HK-2 (cell line): ENCODE measurements around the gene CHPF2.
A peak's percentile ranks its signal among the peaks of the same experiment; 100 is the strongest.

Source experiments
- DNase-seq: peaks from one replicate; pipeline ENCODE4 v3.0.0-alpha.2; 2018; ENCODE audit not compliant: unreplicated experiment

The CHPF2 gene

GRCh38 chr7:151265351-151265931 lies 33.2 kb downstream of the CHPF2 start:
- DNase-seq, result no peak

DNA sequence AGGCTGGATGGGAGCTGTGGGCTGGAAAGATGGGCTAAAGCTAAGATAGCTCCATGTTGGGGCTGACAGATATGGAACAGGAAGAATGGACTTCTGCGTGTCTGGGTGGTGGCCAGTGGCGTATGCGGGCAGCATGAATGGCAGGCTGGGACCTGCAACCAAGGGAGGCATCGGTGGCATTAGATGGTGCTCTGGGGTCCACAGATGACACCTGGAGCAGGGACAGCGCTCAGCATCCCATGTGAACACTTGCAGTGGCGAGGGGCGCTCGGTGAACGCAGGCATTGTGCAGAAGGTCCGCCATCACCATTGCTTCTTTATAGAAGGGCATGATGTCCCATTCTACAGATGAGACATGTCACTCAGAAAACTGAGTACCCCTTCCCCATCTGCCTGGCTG lies 37.2 kb downstream of the CHPF2 start:
- no peak for DNase-seq

DNA sequence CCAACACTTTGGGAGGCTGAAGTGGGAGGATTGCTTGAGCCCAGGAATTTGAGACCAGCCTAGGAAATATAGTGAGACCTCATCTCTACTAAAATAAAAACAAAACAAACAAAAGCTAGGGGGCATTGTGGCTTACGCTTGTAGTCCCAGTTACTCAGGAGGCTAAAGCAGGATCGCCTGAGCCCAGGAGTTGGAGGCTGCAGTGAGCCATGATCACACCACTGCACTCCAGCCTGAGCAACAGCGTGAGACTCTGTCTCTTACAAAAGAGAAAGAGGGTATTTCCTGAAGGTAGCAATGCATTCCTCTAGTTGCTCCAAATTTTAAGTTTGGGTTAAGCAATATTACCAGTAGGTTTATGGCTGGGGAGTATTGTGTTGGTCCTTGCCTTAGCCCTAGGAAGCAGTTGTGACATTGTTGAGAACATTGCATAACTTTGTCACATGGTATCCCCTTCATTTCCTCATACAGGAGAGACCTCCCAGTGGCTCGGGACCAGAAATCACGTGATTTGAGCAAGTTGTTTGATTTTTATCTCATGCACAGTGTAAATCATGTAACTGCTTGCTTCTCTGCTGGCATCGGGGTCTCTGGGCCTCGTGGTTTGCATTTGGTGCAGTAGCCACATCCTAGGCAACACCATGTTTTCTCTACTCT lies 39.5 kb downstream of the CHPF2 start:
- no peak for DNase-seq

GRCh38 chr7:151272405-151272804 lies 40.1 kb downstream of the CHPF2 start:
- no peak for DNase-seq

DNA sequence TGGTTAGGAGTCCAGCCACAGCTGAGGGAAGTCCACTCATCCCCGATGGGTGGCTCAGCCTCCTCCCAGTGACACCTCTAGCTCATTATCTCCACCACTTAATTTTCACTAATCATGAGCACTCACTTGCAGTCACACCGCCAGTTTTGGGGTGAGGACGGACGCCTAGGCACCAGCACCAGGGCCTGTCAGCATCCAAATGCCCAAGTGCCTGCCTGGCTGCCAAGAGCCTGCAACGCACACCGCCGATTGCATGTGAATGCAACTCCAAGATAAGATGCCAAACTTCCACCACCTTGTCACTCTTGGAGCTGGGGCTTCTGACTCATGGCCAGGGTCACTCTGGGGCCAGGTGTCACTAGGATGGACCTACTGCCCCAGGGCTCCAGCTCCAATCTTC lies 40.6 kb downstream of the CHPF2 start:
- no peak for DNase-seq

DNA sequence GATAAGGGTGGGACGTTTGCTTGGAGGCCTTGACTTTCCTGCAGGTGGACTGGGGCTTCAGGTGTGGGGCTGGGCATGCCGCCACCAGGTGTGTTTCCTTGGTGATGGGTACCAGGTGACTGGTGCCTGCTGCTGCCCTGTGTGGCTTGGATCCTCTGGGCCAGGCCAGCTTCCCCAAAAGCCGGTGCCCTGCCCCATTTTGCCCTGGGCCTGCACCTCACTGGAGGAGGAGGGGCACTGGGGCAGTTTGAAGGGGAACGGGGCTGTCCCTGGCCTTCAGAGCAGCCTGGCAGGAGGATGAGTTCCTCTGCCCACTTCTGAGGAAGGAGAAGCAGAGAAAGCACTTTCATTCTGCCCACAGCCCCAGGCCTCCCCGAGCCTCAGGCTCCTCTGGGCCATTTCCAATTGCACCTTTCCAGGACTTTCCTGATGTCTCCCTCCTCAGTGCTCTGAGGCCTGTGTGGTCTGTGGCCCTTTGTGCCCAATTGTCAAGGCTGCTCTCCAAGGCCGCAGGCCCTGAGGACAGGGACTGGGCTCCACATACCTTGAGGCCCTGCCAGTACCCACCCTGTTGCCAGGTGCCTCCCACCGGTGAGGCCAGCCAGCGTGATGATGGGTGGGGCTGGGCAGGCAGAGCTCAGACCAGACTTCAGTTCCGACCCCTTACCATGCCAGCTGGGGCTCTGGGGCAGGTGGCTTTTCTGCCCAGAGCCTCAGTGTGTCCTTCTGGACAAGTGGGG lies 41.5 kb downstream of the CHPF2 start:
- DNase-seq, result no peak

GRCh38 chr7:151274396-151274795 lies 42.1 kb downstream of the CHPF2 start:
- no peak for DNase-seq

- no peak for DNase-seq
Measured at GRCh38 chr7:151274936-151275812, 42.9 kb downstream of the CHPF2 start.

DNA sequence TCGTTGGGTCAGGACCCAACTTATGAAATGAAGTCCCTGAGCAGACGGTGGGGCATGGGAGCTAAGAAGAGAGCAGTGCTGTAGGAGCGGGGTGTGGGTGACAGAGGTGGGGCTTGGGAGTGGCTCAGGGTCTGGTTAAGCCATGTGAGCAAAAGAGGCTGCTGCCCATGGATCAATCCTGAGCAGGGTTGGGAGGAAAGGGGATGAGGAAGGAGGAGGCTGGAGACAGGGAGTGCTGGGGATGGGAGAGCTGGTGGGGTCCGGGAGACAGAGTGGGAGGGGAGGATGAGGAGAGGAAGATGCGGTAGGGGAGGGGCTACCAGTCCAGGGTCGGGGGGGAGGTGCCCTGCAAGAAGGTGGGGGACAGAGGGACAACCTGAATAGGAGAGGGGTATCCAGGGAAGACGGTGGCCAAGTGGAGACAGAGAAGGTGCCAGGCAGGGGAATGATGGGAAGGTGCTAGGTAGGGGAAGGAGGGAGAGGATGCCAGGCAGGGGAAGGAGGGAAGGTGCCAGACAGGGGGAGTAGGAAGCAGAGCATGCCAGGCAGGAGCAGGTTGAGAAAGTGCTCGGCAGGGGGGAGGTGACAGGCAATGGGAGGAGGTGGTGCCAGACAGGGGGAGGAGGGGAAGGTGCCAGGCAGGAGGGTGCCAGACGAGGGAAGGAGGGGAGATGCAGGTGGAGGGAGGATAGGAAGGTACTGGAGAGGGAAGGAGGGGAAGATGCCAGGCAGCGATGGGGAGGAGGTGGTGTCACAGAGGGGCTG lies 43.7 kb downstream of the CHPF2 start:
- no peak for DNase-seq

DNA sequence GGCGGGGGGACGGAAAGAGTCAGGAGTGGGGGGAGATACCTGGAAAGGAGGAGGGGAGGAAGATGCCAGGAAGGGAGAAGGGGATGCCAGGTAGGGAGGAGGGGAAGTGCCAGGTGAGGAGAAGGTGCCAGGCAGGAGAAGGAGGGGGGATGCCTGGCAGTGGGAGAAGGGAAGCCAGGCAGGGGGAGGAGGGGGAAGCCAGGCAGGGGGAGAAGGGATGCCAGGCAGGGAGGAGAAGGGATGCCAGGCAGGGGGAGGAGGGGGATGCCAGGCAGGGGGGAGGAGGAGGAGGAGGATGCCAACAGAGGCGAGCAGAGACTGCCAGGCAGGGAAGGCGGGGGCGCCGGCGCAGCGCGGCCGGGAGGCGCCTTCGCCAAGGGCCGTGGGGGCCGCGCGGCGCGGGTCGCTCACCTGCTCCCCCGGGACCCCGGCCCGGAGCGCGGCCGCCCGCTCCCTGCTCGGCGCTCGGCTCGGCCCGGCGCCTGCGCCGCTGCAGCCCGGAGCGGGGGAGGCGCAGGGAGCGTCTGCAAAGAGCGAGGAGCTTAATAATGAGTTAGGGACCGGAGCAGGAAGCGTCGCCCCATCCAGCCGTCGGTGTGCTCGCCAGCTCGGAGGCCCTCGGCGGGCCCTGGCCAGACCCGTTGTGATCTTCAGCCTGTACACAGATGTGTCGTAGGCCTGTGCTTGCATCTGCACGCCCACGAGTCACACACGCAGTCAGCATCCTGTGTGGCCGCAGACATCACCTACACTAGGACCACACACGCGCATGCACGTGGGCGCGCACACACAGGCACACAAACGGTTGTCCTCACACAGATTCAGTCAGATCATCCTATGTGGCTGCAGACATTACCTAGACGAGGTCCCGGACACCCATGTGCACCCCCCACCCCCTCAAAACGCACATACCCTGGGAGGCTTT lies 44.6 kb downstream of the CHPF2 start:
- DNase-seq, result peak; percentile 39

DNA sequence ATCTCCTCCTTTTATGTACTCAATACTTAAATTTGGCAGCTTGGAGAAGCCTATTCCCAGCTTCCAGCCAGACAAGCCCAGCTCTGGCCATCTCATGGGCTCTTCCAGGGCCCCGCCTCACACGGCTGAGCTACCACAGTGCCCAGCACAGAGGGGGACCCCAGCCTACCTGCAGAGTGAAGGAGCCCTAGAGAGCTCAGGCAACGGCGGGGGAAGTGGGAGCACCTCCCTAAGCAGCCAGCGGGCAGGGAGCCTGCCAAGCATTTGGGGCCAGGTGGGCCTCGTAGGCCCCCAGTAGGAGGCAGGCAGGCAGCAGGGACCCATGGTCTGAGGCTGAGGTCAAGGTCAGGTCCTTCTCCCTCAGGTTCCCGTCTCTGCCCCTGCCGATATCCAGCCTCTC lies 45.3 kb downstream of the CHPF2 start:
- DNase-seq, result no peak

- no peak for DNase-seq
Measured at GRCh38 chr7:151278949-151279348, 46.7 kb downstream of the CHPF2 start.

DNA sequence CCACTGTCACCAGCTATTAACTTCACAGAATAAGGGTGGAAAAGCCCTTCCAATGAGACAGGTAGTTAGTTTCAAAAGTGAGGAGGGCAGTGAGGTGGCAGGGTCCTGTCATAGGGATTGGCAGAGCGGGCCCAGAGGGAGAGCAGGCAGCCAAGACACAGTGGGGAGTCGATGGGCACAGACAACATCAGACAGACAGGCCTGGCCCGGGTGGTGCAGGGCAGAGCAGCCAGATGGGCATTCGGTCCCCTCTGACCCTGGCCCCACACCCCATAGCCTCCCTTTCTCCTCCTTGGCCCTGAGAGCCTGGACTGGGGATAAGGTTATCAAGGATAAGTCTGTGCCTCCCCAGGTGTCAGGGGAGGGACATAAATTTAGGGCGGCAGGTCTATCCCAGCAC lies 47.6 kb downstream of the CHPF2 start:
- DNase-seq, result no peak

- DNase-seq, result no peak
Measured at GRCh38 chr7:151280388-151281019, 48.2 kb downstream of the CHPF2 start.

DNA sequence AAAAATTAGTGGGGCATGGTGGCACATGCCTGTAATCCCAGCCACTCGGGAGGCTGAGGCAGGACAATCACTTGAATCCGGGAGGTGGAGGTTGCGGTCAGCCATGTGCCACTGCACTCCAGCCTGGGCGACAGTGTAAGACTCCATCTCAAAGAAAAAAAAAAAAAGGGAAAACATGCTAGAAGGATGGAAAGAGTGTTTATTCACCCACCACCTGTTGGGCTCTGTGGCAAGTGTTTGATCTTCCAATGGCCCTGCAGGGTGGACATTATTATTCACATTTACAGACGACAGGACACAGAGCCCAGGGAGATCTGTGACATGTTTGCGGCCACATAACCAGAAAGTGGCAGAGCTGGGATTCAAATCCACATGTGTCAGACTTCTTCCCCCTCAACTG lies 49.4 kb downstream of the CHPF2 start:
- DNase-seq, result no peak

- DNase-seq, result no peak
Measured at GRCh38 chr7:151282111-151282510, 49.8 kb downstream of the CHPF2 start.

- DNase-seq, result no peak
Measured at GRCh38 chr7:151283302-151283701, 51.0 kb downstream of the CHPF2 start.

DNA sequence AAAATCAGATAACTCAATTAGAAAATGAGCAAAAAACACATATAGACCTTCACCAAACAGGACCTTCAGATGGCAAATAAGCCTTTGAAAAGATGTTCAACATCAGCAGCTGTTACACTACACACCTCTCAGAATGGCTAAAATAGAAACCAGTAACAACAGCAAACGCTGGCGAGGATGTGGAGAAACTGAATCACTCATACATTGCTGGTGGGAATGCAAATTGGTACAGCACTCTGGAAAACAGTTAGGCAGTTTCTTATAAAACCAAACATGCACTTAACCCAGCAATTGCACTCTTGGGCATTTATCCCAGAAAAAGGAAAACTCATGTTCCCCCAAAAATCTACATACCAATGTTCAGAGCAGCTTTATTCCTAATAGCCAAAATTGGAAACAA lies 53.9 kb downstream of the CHPF2 start:
- no peak for DNase-seq
